Activated CD4-positive, CD25-positive, alpha-beta regulatory T cell (primary cell): ENCODE measurements around the gene PIK3AP1.

Source experiments
- DNase-seq, 4 experiments: peaks; one replicate each; lab custom pipeline; 2025; lab: John Stamatoyannopoulos, UW

Gene PIK3AP1

DNA sequence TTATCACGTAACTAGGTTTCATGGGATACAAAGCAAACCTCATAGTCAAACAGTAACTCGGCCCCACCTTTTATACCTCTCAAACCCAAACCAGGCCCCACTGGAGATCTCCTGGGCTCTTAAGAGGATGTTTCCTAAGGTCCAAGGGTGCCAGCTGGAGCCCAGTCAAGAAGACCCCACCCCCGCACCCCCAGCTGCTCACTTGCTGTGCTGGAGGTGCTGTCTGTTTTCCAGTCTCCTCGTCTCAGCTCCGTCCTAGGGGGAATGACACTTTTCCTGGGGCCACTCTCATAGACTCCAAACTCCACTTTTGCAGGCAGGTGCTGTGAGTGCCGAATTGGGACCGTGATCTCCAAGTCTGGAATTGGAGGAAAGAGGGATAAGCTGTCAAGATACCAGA lies 110.8 kb downstream of the PIK3AP1 start:
- DNase-seq = no peak

DNA sequence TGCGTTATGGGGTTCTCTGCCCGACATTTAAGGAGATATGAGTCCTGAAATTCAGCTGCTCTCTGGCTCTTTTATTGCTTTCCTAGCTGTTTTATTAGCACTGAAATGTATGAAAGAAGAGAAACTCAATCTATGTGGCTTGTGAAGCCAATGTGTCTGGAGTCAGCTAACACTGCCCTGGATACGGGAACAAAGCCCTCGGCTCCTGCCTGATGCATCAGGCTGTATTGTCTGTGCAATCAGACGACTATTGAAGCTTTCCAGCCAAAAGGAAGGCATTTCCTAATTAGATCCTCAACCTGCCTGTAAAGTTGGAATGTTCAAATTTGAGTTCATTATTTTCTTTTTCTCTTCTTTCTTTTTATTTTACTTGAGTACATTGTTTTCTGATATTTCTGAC lies 111.5 kb downstream of the PIK3AP1 start:
- no peak for DNase-seq

DNA sequence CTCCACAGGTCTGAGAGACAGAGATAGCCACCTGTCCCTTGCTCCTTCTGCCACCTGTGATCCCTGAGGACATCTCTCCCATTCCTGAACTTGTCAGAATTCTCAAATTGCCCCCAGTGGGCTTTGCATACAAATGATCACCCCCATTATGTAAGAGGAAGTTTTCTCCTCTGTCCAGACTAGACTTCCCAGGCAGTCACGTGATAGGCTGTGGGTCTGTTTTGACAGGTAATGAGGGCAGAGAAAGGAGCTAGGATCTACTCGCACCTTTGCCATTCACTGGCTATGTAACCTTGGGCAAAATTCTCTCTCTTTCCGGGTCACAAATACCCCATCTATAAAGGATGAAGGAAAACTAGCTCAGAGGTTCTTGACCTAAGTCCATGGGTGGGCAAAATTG lies 112.1 kb downstream of the PIK3AP1 start:
- no peak for DNase-seq

DNA sequence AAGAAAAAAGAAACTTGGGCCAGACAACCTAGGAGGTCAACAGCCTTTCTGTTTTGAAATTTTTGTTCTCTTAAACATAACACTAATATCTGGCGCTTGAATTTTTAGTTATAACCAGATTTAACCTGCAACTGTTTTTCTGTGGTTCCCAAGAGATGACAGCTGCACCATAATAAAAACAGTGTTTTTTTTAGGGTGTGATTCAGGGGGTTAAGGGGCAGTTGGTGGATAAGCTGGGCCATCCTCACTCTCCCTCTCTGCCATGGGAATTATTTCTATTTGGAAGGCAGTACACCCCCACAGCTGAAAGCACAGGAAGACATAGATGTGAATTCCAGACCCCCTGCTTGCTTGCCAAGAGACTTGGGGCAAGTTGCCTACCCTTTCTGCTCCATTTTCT lies 113.4 kb downstream of the PIK3AP1 start:
- no peak for DNase-seq

DNA sequence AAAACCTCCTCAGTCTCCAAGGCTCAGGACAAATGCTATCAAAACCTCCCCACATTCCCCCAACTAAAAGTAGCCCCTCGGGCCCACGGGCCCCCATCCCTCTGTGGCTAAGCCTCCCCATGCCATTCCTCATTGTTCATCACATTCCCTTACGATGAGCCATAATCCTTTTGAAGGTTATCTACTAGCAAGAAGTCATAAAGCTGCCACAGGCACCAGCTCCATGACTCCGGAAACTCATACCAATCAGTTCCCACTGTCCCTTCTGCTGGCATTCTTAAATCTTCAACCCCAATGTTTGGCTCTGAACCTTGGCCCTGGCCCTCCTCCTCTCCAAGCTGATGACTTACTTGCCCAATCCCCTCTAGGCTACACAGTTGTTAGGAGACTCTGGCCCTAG lies 114.1 kb downstream of the PIK3AP1 start:
- no peak for DNase-seq

DNA sequence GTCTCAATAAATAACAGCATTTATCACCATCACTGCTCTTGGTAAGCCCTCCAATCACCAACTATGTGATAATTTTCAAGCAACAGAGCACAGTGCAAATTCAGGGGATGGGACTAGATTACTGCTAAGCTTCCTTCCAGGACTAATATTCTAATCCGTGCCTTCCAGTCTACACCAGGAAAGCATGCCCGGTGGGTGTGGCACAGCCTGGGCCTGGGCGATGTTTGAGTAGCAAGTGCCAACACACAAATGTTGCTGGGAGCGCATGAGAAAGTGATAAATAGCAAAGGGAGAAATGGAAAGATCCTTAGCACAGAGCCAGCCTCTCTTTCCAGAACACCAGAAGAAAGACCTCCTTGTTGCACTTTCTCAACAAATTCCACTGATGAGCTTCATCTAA lies 120.0 kb downstream of the PIK3AP1 start:
- no peak for DNase-seq

DNA sequence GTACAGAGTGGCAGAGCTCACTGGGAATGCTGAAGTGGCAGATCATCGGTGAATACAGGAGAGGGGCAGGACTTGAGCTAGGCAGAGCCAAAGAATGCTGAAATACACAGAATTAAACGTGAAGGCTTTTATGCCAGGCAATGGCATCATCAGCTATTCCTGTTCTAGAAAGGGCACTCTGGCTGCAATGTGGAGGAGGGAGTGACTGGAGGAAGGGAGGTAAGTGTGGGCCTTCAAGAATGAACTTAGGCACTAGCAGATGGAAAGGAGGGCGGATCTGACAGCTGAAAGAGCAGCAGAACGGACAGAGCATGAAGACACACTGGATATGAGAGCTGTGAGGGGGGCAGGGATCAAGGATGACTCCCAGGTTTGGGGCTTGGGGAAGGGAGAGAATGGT lies 121.5 kb downstream of the PIK3AP1 start:
- DNase-seq = no peak

DNA sequence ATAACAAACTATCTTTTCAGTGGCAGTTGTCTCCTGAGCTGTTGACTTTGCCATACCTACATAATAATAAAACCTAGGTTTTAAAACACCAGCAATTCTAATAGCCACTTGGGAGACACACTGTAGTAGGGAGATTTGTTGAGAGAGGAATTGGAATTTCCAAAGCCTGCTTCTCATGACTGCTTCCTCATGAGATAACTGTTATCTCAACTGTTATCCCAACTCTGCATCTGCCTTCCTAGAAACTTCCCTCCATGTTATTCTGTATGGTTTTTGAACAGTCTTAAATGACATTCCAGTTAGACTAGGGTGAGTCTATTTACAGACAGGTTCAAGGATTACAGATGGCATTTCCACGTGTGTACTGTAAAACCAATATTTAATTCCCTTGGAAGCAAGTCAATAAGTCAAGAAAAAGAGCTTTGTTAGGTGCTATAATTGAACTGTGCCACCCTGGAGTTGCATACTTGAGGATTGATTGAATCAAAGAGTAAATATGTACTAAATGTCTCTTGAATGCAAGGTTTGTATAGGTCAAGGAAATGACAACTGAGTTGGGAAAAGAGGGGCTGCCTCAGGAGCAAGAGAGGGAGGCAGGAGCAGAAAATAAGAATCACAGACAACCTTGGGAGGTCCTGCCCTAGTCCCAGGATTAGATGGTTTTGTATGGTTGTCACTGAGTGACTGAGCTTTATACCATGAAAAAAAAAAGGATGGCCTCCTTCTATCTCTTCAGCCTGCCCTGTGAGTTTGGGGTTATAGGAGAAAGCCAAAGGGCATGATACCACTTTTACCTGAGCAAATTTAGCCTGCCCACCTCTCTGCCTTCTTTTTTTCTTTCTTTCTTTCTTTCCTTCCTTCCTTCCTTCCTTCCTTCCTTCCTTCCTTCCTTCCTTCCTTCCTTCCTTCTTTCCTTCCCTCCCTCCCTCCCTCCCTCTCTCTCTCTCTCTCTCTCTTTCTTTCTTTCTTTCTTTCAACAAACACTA lies 123.6 kb downstream of the PIK3AP1 start:
- DNase-seq = no peak

DNA sequence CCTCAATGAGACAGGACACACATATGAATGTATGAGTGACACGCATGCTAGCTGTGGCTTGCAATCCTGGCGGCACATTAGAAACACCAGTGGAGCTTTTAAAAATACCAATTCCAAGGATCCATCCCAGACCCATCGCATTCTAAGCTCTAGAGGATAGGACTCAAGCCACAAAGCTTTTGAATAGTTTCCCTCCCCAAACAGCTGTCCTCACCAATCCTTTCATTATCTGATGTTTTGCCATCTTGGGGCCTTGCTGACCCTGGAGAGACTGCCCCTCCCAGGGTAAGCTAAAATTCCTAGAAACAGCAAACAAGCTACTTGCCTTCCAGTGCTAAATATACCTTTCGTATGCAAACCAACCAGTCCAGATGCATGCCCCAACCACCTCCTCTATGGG lies 124.6 kb downstream of the PIK3AP1 start:
- DNase-seq = no peak

DNA sequence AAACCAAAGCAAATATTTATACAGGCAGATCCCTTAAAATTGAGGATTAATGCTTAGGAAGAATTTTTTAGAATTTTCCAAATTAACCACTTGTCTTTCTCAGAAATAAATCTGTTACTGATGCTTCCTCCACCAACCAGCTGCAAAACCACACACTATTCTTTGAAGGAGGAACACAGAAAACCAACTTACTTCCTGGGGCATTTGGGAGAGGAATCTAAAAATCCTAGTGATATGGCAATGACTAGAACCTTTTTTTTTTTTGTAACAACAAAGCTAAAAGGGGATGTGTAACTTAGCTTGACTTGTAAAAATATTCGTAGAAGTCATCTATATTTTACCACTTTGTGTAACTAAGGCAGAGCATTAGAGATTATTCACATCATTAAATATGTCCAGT lies 128.4 kb downstream of the PIK3AP1 start:
- no peak for DNase-seq

DNA sequence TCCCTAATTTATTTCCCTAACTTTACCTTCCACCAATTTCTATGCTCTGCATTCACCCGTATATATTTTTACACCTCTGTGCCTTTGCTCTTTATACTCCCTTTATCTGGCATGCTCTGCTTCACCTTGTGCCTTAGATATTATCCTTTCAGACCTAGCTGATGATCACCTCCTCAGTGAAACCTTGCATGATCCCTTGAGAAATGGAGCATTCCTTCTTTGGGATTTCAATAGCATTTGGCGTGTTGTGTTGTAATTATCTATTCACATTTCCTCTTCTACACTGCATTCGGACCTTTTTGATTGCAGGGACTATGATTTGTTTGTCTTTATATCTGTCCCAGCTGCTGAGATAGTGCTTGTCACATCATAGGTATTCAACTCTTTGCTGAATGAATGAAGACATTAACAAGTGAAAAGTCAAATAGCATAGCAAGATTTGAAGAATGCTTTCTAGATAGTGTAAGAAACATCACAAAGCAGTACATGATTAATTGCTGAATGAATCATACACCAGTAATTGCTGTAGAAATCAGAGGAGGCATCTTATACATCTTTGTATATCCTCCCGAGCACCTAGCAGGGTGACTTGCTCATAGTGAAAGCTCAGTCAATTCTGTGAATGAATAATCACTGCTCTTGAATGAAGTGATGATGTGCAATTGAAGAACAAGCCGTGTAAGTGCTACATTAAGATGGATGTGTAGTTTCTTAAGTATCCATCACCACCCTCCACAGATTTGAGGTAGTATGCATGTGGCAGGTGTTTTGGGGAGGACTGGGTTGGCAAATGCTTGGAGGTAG lies 131.5 kb downstream of the PIK3AP1 start:
- no peak for DNase-seq

DNA sequence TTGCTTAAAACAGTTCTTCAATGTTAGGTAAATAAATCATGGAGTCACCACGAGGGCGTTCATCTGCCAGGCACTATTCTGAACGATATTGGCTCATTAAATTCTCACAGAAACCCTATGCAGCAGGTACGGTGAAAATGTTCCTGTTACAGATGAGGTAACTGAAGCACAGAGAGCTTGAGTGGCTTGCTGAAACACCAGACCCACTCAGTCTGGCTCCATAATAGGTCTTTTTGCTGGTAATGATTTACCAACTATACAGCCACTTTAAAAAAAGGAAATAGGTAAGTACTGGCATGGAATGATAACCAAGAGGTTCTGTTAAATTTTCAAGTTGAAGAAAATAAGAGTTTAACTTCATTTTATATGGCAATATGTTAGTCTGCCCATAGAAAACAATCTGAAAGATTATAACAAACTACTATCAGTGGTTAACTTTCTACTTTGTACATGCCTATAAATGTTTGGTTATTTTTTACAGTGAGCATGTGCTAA lies 132.2 kb downstream of the PIK3AP1 start:
- no peak for DNase-seq

DNA sequence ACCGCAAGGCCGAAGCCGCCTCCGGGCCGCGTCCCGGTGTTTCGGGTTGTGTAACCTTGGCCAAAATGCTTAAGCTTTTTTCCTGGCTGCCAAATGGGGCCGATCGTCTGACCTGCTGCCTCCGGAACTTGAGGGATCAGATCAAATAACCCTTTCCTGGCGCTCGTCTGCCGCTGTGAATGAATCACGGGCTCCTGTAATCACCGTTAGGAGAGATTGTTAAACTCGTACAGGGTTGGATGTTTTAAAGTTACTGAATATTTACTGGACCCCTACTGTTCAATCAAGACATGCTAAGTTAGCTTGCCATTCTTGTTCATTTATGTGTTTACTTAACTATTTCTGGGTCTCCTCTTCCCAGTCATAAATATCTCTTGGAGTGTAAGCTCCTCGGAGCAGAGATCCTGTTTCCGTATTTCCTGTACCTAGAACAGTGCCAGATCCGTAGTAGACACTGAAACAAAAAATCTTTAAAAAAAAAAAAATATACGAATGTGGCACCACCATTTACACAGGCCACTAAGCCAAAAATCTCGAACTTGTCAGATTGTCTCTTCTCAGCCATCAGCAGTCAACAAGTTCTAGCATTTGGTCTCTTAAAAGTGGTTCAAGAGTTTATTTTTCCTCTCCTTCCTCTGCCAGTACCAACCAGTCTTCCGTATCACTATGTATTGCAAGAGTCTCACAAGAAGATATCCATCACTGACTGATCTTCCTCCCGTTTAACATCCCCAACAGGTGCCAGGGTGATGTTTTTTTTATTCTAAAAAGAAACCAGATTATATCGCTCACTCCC lies 132.9 kb downstream of the PIK3AP1 start:
- DNase-seq = peak in 1 of 4 experiments; percentile 43

DNA sequence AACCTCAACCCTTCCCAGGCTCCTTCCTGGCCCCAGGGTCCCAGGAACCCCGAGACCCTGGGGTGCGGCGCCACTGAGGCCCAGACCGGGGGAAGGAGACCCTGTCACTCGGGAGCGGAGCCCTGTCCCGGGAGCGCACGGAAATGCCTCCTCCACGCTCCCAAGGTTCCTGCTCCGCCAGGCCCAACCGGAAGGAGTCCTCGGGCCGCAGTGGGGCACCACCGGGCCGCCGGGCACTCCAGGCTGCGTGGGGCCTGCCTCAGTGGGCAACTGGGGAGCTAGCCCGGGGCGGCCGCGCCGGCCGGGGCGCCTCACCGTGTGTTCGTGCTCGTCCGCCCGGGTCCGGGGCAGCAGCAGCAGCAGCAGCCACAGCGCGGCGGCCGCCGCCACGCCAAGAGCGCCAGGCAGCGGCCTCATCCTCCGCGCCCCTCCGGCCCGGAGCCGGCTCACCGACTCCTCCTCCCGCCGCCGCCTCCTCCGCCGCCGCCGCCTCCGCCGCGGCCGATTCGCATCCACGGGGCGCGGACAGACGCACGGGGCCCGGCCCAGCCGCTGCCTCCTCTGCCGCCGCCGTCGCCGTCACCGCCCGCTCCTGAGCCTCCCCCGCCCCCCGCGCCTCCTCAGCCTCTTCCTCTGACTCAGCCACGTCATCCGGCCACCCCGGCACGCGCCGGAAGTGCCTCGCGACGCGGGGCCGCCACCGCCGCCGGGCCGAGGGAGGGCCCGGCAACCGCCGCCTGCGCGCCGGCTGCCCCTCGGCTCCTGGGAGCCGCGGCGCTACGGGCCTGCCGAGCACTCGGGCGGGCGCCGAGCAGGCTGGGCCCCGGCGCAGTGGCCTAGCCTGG lies 133.7 kb downstream of the PIK3AP1 start, which contains the start of gene TM9SF3:
Gene TM9SF3 (minus strand): TSS at position 594 of the 845 bp plus-strand sequence. CDS start 177 bp downstream, at position 417.
- DNase-seq = peak; percentile 78 to 91 (median 84)

DNA sequence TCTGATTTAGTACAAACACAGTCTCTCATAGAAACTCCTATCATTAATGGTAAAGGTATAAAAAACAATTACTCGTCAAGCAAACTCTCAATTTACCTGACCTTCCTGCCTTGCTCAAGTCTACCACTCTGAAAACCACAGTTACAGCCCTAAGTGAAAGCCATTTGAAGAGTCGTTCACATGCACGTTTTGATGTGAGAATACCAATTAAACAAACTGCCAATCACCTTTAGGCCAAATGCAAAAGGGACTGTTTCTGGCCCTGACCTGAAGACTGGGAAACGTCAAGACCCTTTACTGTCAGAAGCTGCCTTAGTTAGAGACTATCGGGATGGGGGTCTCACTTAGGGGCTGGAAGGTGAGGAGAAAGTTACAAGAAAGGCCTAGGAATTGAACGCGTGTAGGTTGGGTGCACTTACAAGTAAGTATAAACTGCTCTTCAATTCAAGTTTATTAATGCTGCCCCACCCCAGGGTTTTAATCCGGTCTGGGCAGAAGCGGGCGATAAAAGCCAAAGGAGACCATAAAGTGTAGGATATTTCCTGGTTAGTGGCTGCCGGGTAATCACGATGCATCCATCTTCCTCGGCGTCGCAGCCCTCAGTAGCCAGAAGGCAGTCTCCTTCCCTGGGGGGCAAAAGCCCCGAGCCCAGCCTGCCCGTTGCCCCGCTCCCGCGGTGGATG lies 134.4 kb downstream of the PIK3AP1 start:
- no peak for DNase-seq

DNA sequence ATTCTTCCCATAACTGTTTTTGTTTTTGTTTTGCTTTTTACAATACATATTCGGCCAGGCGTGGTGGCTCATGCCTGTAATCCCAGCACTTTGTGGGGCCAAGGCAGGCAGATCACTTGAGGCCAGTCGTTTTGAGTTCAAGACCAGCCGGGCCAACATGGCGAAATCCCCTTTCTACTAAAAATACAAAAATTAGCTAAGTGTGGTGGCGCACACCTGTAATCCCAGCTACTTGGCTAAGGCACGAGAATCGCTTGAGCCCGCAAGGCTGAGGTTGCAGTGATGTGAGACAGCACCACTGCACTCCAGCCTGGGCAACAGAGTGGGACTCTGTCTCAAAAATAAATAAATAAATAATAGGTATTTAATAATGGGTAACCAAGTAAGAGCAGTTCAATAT lies 135.8 kb downstream of the PIK3AP1 start:
- no peak for DNase-seq

DNA sequence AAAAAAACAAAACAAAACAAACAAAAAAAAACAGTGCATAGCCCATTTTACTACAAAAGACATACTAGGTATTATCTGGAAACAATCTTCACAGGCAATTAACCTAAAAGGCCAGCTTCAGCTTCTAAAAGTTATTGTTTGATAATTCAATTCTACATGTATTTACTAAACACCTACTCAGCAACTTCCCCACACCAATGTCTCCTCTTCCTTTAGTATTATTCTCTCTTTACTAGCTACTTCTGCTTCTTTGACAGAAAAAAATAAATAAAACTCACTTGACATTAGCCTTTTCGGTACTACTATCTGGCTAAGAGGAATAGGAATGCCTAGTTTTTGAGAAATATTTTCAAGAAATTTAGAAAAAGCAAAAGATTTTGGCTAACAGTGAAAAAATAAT lies 136.3 kb downstream of the PIK3AP1 start:
- no peak for DNase-seq

DNA sequence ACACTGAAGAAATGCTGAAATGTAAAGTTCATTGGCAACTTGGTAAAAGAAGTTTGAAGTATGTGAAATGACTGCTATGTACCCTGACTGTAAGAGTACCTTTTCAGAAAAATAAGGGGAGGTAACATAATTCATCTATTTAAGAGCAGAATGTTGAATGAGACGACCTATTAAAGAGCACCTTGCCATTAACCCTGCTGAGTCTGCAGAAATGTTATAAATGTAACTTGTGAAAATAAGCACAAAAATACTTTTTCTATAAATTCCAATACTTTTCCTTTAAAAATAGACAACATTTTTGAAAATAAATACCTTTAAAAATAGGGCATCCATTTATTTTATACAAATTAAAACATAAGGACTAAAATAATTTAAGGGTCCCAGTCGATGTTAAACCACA lies 141.2 kb downstream of the PIK3AP1 start:
- no peak for DNase-seq

DNA sequence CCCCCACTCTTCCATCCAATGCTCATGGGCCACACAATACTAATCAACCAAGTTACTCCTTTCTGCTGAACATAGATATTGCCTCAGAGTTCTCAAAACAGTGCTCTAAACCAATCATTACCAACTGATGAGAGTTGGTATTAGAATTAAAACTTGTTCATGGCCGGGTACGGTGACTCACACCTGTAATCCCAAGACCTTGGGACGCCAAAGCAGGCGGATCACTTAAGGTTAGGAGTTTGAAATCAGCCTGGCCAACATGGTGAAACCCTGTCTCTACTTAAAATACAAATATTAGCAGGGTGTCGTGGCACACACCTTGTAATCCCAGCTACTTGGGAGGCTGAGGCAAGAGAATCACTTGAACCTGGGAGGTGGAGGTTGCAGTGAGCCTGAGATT lies 141.7 kb downstream of the PIK3AP1 start:
- DNase-seq = no peak

DNA sequence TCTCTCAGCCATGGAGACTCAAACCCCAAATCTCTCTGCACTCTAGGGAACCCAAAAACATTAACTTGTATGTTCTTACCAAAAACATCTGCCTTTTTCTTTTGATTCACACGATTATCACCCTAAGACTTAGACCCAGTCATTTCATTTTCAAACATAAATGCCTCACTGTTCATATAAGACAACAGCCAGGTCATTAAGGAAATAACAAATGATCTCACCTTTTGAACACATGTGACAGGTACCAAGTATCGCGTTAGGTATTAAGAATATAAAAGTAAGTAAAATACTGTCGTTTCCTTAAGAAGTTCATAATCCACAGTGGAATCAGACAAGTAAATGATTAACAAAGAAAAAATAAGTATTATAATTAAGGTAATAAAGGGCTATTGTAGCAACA lies 142.3 kb downstream of the PIK3AP1 start:
- no peak for DNase-seq
